ENCODE measurements around the gene PLAC1. TPM values are rescaled to one million over a fixed set of nuclear protein-coding genes. Genes with fewer than 3 reads are reported as not detected.

PLAC1 gene
- total and polyA plus RNA-seq, 2 of the 13 experiments (the other 11 are each of a cell fraction or from before 2014, with no cell fraction given): 0.40 to 2.7 TPM

DNA sequence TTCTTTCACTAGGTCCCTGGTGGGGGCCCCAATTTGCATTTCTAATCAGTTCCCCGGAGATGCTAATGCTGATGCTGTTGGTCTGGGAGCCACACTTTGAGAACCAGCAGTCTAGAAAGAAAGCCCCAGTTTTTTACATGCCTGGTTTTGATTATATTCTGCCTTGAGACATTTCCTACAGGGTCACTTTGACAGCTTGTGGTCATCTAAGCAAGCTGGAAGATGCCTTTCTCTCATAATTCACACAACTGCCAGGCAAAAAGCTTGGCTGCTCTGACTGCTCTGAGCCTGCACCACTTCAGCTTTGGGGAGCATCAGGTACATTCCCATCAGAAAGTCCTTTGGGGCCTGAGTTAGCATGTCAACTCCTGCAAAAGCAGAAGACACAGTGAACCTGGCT is 5.9 kb upstream of the PLAC1 start (continued):
- no peak for TF ChIP-seq ZNF724P (CRISPR knock-in tag; IDR thresholded peaks at IDR 0.05; ENCODE audit: borderline replicate concordance)
- no peak for TF ChIP-seq ZNF101 (CRISPR knock-in tag; IDR thresholded peaks at IDR 0.05; ENCODE audit: borderline replicate concordance, low read depth)
- TF ChIP-seq, protein P1, sequence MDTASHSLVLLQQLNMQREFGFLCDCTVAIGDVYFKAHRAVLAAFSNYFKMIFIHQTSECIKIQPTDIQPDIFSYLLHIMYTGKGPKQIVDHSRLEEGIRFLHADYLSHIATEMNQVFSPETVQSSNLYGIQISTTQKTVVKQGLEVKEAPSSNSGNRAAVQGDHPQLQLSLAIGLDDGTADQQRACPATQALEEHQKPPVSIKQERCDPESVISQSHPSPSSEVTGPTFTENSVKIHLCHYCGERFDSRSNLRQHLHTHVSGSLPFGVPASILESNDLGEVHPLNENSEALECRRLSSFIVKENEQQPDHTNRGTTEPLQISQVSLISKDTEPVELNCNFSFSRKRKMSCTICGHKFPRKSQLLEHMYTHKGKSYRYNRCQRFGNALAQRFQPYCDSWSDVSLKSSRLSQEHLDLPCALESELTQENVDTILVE (CRISPR knock-in tag; IDR thresholded peaks at IDR 0.05): no peak
- TF ChIP-seq ZNF558 (CRISPR knock-in tag; IDR thresholded peaks at IDR 0.05; ENCODE audit: borderline replicate concordance): no peak
- TF ChIP-seq, protein P2, sequence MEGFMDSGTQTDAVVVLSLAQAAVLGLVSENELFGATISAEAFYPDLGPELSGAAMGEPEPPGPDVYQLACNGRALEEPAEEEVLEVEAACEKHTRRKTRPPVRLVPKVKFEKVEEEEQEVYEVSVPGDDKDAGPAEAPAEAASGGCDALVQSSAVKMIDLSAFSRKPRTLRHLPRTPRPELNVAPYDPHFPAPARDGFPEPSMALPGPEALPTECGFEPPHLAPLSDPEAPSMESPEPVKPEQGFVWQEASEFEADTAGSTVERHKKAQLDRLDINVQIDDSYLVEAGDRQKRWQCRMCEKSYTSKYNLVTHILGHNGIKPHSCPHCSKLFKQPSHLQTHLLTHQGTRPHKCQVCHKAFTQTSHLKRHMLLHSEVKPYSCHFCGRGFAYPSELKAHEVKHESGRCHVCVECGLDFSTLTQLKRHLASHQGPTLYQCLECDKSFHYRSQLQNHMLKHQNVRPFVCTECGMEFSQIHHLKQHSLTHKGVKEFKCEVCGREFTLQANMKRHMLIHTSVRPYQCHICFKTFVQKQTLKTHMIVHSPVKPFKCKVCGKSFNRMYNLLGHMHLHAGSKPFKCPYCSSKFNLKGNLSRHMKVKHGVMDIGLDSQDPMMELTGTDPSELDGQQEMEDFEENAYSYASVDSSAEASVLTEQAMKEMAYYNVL (CRISPR knock-in tag; IDR thresholded peaks at IDR 0.05; ENCODE audit: borderline replicate concordance): no peak
- TF ChIP-seq ZNF460 (CRISPR knock-in tag; IDR thresholded peaks at IDR 0.05; ENCODE audit: borderline replicate concordance): no peak
- no peak for TF ChIP-seq ZSCAN30 (CRISPR knock-in tag; IDR thresholded peaks at IDR 0.05)
- TF ChIP-seq, protein P3, sequence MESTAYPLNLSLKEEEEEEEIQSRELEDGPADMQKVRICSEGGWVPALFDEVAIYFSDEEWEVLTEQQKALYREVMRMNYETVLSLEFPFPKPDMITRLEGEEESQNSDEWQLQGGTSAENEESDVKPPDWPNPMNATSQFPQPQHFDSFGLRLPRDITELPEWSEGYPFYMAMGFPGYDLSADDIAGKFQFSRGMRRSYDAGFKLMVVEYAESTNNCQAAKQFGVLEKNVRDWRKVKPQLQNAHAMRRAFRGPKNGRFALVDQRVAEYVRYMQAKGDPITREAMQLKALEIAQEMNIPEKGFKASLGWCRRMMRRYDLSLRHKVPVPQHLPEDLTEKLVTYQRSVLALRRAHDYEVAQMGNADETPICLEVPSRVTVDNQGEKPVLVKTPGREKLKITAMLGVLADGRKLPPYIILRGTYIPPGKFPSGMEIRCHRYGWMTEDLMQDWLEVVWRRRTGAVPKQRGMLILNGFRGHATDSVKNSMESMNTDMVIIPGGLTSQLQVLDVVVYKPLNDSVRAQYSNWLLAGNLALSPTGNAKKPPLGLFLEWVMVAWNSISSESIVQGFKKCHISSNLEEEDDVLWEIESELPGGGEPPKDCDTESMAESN (CRISPR knock-in tag; conservative IDR thresholded peaks at IDR 0.05): no peak

DNA sequence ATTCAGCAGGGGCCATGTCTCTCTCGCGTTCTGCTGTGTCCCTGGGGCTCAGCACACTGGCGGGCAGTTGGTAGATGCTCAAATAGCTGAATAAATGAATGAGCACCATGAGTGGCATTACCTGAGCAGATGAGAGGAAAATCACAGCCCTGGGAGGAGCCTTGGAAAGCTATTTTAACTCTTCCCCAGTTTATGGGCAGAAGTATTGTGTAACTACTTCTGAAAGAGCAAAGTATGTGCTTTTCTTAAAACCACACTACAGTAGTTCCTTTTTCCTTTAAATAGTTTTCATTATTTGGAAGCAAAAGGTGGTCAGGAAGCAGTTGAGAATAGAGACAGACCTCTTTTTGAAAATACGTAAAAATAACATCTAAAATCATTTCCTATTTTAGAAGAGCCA is 3.0 kb upstream of the PLAC1 start:
- H3K4me3 ChIP-seq (replicated peaks in 1 of 3; ENCODE audit: insufficient read depth in 1 of 3, low read depth in 2 of 3, low read length in 3 of 3): no peak overlapping the region
- H3K4me2 ChIP-seq (ENCODE audit: low read depth, low read length): no peak overlapping the region
- H3K36me3 ChIP-seq (replicated peaks in 1 of 2; ENCODE audit: control insufficient read depth in 1 of 2, insufficient read depth in 2 of 2, low read length in 2 of 2): no peaks in the 10 kb centered on the region
- WGBS (ENCODE audit: low lambda C conversion rate): 62% methylated on average over 3 of the region's 4 CpGs
- in situ Hi-C loops (cut with HindIII; ENCODE audit: extremely low pct_ligation_motif_present, low pct_unique_long_range_greater_than_20kb): no loop called here
- H3K4me1 ChIP-seq (ENCODE audit: insufficient read depth, low read length): no peaks in the 10 kb centered on the region
- ChIA-PET POLR2A (no interaction called here), CTCF (ENCODE audit: low intra/inter-chr PET ratio, low total read pairs) (no interaction called here)
- DNase-seq (ENCODE audit: low spot score): no peak
- H3K9me3 ChIP-seq (ENCODE audit: low read length): no peaks in the 10 kb centered on the region
- FAIRE-seq: no peak
- no peak overlapping the region for H3K9ac ChIP-seq (ENCODE audit: insufficient read depth, low read depth, low read length)
- ATAC-seq: no peak
- no peaks in the 10 kb centered on the region for H3K79me2 ChIP-seq (ENCODE audit: insufficient read depth, low read length)
- no peaks in the 10 kb centered on the region for H3K27me3 ChIP-seq (ENCODE audit: control insufficient read depth in 1 of 2, insufficient read depth in 2 of 2, low read length in 2 of 2)
- H3K27ac ChIP-seq (ENCODE audit: extremely low read length, insufficient read depth, low read length): no peak overlapping the region
- H4K20me1 ChIP-seq (ENCODE audit: insufficient read depth, low read length): no peaks in the 10 kb centered on the region
- intact Hi-C loops (cut with micrococcal nuclease; ENCODE audit: unreplicated experiment): no loop called here
- no TSS peak for BruUV-seq (replicated peaks)
- no peak overlapping the region for H2AFZ ChIP-seq (ENCODE audit: low read length)
- no peak for TF ChIP-seq TEAD2 (CRISPR knock-in tag; IDR thresholded peaks at IDR 0.05)
- TF ChIP-seq, protein P4, sequence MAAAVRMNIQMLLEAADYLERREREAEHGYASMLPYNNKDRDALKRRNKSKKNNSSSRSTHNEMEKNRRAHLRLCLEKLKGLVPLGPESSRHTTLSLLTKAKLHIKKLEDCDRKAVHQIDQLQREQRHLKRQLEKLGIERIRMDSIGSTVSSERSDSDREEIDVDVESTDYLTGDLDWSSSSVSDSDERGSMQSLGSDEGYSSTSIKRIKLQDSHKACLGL (CRISPR knock-in tag; IDR thresholded peaks at IDR 0.05): no peak
- TF ChIP-seq ZNF317 (CRISPR knock-in tag; IDR thresholded peaks at IDR 0.05): no peak
- no peak for TF ChIP-seq NR2F2 (IDR thresholded peaks at IDR 0.05; ENCODE audit: borderline replicate concordance, low read depth)
- TF ChIP-seq U2AF1 (optimal IDR thresholded peaks at IDR 0.05; ENCODE audit: low read depth, low read length): no peak
- no peak for TF ChIP-seq MAZ (IDR thresholded peaks at IDR 0.05; ENCODE audit: borderline replicate concordance, low read depth, low read length)
- TF ChIP-seq MAZ (CRISPR knock-in tag; IDR thresholded peaks at IDR 0.05; ENCODE audit: low read depth): no peak
- no peak for TF ChIP-seq SNRNP70 (IDR thresholded peaks at IDR 0.05; ENCODE audit: low read depth, low read length)
- TF ChIP-seq ZNF629 (CRISPR knock-in tag; conservative IDR thresholded peaks at IDR 0.05): no peak
- no peak for TF ChIP-seq ATF7 (IDR thresholded peaks at IDR 0.05)
- no peak for TF ChIP-seq ATF7 (CRISPR knock-in tag; IDR thresholded peaks at IDR 0.05)

Data from HepG2 (cell line).